HG03103 (cell line): ENCODE data around the gene GNAI3.
A peak's percentile ranks its signal among the peaks of the same experiment; 100 is the strongest.

Source experiments
- ATAC-seq: cut with Tn5 transposase; IDR thresholded peaks from one replicate; pipeline ENCODE4 v1.9.1; 2021; ENCODE audit warnings: low read depth; ENCODE audit not compliant: unreplicated experiment

GNAI3 gene

GRCh38 chr1:109632671-109633346 is 84.4 kb downstream of the GNAI3 start:
- no peak for ATAC-seq

DNA sequence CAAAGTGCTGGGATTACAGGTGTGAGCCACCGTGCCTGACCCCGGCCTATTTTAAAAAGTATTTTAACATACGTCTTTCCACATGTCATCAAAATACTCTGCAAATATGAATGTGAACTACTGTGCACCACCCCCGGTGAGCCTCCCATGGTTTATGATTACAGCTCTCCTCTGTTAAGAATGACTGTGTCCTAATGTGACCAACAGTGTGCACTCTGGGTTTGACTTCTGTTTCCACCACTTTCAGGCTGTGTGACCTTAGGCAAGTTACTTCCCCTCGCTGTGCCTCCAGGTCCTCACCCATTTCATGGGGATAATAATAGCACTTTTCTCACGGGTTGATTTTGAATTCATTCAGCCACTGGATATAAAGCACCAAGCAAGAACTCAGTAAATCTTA is 85.9 kb downstream of the GNAI3 start:
- ATAC-seq: no peak

GRCh38 chr1:109634771-109635750 is 86.6 kb downstream of the GNAI3 start:
- no peak for ATAC-seq

DNA sequence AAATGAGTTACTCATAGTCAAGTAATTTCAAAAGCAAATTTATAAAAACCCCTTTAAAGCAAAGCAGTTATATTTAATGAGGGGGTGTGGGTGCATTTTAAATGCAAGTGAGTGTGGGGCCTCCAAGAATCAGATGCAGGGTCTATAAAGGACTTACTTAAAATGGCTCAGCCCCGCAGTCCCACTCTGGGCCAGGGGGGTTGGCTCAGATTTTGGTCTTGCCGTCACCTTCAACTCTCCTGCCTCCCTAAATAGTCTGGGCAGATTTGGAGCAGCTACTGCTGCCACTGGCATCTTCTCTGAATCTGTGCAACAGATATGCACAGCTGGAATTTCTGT is 87.4 kb downstream of the GNAI3 start:
- no peak for ATAC-seq

DNA sequence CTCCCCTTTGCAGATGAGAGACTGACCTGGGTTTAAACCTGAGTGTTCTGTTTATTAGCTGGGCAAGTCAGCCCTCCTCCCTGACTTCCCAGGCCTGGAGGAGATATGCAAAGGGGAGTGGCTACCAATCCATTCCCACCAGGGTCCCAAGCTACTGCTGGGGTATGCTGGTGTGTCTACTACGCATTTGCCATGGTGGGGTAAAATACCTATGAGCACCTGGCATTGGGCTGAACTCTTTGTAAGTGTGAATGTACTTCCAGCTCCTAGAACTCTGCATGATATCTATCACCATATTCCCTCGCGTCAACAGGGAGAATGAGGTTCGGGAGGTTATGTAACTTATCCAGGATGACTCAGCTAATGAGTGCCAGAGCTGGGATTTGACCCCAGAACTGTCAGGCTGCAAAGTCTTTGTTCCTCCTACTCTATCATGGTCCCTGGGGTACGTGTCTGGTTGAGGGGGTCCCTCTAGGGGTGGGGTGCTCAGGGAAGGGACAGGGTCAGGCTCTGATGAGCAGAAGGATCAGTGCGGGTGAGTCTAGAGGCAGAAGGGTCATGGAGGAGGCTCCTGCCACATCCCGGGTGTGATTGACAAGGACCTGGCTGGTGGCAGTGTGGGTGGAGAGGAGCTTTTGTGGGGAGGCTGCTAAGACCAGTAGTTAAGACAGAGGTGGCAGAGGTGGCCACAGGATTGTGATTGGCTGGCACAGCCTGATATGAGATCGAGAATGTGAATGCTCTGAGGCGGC is 88.0 kb downstream of the GNAI3 start:
- no peak for ATAC-seq

DNA sequence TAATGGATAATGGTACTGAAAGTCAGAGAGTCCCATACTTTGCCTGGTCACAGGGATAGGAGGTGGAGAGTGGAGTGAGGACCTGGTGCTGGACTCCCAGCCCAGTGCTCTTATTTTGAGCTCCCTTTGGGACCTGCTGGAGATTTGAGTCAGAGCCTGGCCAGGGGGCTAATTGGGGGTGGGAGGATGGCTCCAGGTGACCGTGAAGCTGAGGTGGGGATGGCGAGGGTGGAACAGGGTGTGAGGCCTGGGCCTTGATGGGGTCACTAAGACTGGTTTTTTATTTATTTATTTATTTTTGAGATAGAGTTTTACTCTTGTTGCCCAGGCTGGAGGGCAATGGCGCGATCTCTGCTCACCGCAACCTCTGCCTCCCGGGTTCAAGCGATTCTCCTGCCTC is 89.0 kb downstream of the GNAI3 start:
- ATAC-seq: no peak

DNA sequence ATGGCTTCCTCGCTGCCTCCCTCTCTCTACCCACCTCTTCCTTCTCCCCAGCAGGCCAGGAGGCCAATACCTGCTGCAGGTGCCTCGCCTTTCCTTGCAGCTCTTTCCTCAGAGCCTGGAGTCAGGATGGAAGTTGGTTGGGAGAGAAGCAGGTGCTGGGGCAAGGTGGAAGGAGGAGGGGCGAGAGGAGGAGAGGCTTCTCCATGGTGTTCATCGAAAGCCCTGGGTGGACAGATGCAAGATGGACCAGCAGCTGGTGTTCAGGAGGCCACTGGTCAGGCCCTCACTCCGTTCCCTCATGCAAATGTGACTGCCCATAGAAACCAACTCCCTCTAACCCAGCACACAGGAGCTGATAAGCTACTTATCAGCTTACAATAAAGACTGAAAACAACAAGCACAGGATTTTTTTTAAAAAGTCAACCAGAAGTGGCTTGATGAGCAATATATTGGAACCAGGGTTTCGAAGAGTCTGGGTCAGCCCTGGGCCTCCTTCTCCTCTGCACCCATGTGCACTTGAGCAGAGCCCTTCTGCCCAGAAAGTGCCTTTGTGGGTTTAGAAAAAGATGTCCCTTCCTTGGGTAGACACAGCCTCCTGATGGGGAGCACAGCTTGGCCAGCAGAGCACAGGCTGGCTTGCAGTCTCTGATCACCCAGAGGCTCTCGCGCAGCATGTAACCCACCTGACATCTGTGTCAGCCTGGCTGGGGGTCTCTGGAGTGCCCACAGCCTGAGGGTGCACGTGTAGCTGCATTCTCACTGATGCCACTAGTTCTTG is 90.8 kb downstream of the GNAI3 start:
- ATAC-seq: no peak

- ATAC-seq: no peak
Observed at GRCh38 chr1:109639841-109640184, 91.4 kb downstream of the GNAI3 start.

DNA sequence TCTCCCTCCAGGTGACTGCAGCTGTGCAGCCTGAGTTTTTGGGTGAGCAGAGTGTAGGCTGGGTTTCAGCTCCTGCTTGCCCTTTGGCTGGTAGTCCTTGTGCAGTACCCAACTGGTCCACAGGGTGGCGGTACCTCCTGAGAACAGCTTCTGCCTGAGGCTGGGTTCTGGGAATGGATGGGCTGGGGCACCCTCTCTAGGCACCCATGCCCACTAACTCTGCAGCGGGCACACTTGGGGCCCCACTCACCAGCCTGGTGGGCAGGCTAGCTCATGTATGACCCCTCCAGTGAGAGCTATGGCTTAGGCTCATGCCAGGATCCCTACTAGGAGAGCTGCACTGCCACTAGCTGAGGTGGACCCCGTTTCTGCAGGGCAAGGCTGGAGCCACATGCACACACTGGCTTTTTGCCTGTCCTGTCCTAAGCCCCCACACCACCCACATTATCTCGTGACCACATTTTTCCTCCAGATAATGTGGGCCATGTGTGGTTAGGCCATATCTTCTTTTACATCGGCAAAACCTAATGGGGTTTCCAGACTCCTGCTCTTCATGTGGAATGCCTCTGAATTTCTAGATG is 92.0 kb downstream of the GNAI3 start:
- no peak for ATAC-seq

- ATAC-seq: no peak
Observed at GRCh38 chr1:109641078-109641740, 92.8 kb downstream of the GNAI3 start.

GRCh38 chr1:109641861-109642260 is 93.4 kb downstream of the GNAI3 start:
- ATAC-seq: no peak

- ATAC-seq: no peak
Observed at GRCh38 chr1:109642626-109643025, 94.2 kb downstream of the GNAI3 start.

GRCh38 chr1:109643385-109644230 is 95.2 kb downstream of the GNAI3 start:
- peak; percentile 69 for ATAC-seq

- no peak for ATAC-seq
Observed at GRCh38 chr1:109644670-109645069, 96.3 kb downstream of the GNAI3 start.

- ATAC-seq: no peak
Observed at GRCh38 chr1:109649491-109649914, 101.1 kb downstream of the GNAI3 start.

DNA sequence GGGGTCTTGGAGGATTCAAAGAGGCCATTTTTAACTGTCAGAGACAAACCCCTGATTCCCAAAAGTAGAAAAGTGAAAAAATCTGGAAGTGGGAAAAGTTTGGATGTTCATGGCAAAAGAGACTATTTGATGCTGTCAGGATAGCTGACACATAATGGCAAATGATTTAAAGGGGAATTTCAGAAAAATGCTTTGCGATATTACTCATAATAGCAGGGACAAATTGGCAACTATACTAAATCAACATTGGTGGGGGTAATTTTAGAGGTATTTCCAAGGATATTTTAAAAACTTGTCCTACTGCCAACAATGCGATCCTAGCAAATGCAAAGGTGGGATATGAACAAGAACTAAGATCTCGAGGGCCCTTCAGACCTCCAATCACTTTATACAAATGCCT is 102.2 kb downstream of the GNAI3 start:
- no peak for ATAC-seq

- no peak for ATAC-seq
Observed at GRCh38 chr1:109652402-109652801, 104.0 kb downstream of the GNAI3 start.

- no peak for ATAC-seq
Observed at GRCh38 chr1:109653306-109653705, 104.9 kb downstream of the GNAI3 start.

DNA sequence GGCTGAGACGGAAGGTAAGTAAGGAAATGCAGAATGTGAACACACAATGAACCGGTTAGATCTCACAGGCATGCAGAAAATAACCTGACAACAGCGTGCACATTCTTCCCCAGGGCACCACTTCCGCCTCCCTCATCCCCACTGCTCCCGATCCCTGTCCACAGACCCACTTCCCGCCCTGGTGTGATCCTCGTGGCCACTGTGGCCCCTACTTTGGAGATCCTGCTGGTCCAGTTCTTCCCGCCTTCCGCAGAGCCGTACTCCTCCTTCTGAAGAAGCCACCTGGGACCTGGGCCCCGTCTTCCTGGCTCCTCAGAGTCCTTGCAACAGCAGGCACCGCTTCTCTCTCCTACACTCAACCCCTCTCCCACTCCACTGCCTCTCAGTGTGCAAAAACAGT is 106.1 kb downstream of the GNAI3 start:
- no peak for ATAC-seq
